HG03025 (cell line): ENCODE data around the gene MMRN2.

Experiments
- ATAC-seq: cut with Tn5 transposase; IDR thresholded peaks from one replicate; pipeline ENCODE4 v1.9.1; 2021; ENCODE audit warnings: mild to moderate bottlenecking, moderate library complexity; ENCODE audit not compliant: unreplicated experiment, low FRiP score

Gene MMRN2

GRCh38 chr10:86899670-86900276, 57.6 kb downstream of the MMRN2 start:
- ATAC-seq = no peak

GRCh38 chr10:86899132-86899531, 58.3 kb downstream of the MMRN2 start:
- ATAC-seq = no peak

DNA sequence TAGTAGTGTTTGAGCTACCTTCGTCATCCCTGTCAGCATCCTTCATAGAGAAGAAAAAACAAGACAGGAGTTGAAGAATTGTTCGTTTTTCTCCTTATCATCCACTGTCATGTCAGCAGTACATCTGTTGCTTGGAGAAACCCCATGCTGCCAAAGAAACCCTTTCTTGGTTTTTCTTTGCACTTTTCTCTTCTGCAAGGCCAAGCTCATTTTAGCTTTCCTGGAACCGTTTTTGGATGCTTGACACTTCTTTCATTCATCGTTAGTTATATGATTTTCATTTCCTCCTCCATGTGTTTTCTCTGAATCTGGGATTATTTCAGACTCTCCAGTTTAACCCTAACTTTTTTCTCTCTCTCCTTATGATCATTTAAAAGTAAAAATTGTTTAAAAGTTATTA, 58.9 kb downstream of the MMRN2 start:
- ATAC-seq = no peak

DNA sequence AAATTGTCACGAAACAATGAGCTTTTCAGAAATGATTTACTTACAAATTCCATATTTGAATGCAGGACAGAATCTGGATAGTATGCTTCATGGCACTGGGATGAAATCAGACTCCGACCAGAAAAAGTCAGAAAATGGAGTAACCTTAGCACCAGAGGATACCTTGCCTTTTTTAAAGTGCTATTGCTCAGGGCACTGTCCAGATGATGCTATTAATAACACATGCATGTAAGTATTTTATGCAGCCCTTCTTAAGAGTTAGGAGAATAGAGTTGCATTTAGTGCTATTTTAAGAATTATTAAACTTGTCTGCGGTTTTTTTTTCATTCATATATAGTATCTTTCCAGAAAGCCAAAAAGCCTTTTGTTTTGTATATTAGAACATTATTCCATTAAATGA, 67.4 kb downstream of the MMRN2 start:
- no peak for ATAC-seq

DNA sequence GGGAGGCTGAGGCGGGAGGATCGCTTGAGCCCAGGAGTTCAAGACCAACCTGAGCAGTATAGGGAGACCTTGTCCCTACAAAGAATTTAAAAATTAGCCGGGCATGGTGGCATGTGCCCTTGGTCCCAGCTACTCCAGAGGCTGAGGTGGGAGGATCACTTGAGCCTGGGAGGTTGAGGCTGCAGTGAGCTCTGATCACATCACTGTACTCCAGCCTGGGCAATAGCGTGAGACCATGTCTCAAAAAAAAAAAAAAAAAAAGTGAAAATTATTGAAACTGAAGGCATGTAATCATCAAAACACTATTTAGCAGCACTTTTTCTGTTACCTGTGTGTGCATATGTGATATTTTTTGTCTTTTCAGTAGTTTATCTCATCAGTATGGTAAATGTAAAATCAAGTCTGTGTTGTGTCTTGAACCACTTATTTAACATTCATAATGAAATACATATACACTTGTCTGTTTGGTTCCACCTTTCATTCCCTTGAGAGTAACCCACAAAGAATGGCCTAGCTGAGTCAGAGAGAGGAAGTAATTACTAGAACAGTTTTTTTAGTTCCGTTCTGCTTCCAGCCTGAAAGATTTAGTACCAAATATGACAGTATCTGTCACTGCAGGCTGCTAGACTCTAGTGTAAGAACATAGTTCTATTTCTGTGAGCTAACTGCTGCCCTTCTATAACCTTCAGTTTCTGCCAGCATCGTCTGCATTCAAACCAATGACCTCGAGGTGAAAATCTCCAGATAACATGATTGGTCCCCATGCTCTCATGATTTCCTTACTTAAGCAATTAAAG, 68.6 kb downstream of the MMRN2 start:
- ATAC-seq = peak; percentile 96
